H9 (cell line): ENCODE measurements around the gene DCDC2C. TPM values are rescaled to one million over a fixed set of nuclear protein-coding genes. Genes with fewer than 3 reads are reported as not detected.

Source experiments
- DNase-seq: peaks from one replicate; pipeline ENCODE4 v3.0.0-alpha.2; 2017
- H2AFZ ChIP-seq: one replicate; pipeline ENCODE4 v1.6.1; 2013; ENCODE audit warnings: mild to moderate bottlenecking, low read length, control low read depth, moderate library complexity
- H2AK5ac ChIP-seq: 2 replicates; pipeline ENCODE4 v1.6.1; 2013; ENCODE audit warnings: low read length, control low read depth, mixed read lengths; ENCODE audit not compliant: insufficient read length
- H2BK120ac ChIP-seq: one replicate; pipeline ENCODE4 v1.6.1; 2013; ENCODE audit warnings: low read depth, mild to moderate bottlenecking, low read length, control low read depth, inconsistent platforms; ENCODE audit not compliant: poor library complexity, severe bottlenecking
- H2BK12ac ChIP-seq: 2 replicates; pipeline ENCODE4 v1.6.1; 2013; ENCODE audit warnings: low read length, control low read depth, mixed read lengths, low read depth; ENCODE audit not compliant: insufficient read length
- H2BK15ac ChIP-seq: 2 replicates; pipeline ENCODE4 v1.6.1; 2013; ENCODE audit warnings: low read depth, low read length, control low read depth
- H2BK20ac ChIP-seq: one replicate; pipeline ENCODE4 v1.6.1; 2013; ENCODE audit warnings: low read depth, mild to moderate bottlenecking, low read length, control low read depth, inconsistent platforms; ENCODE audit not compliant: poor library complexity, severe bottlenecking
- H2BK5ac ChIP-seq: 2 replicates; pipeline ENCODE4 v1.6.1; 2013; ENCODE audit warnings: low read length, control low read depth, mixed read lengths; ENCODE audit not compliant: insufficient read length
- H3K14ac ChIP-seq: 2 replicates; pipeline ENCODE4 v1.6.1; 2013; ENCODE audit warnings: low read length, control low read depth; ENCODE audit not compliant: insufficient read depth
- H3K18ac ChIP-seq: 2 replicates; pipeline ENCODE4 v1.6.1; 2013; ENCODE audit warnings: low read depth, mild to moderate bottlenecking, mixed read lengths, low read length, control low read depth; ENCODE audit not compliant: insufficient read length
- H3K23ac ChIP-seq: 2 replicates; pipeline ENCODE4 v1.6.1; 2013; ENCODE audit warnings: low read length, control low read depth, mixed read lengths, low read depth; ENCODE audit not compliant: insufficient read length
- H3K23me2 ChIP-seq: 2 replicates; pipeline ENCODE4 v1.6.1; 2013; ENCODE audit warnings: low read depth, mild to moderate bottlenecking, mixed read lengths, low read length, control low read depth; ENCODE audit not compliant: insufficient read length, poor library complexity, severe bottlenecking
- H3K27ac ChIP-seq: 2 replicates; pipeline ENCODE4 v1.5.1; 2013; ENCODE audit warnings: low read length, control low read depth, mixed read lengths, low read depth; ENCODE audit not compliant: insufficient read length
- H3K27me3 ChIP-seq: 2 replicates; pipeline ENCODE4 v1.6.1; 2013; ENCODE audit warnings: low read length, control low read depth, inconsistent platforms; ENCODE audit not compliant: insufficient read depth
- H3K4ac ChIP-seq: 2 replicates; pipeline ENCODE4 v1.6.1; 2013; ENCODE audit warnings: low read depth, mild to moderate bottlenecking, control low read depth, inconsistent platforms, low read length, moderate library complexity
- H3K4me1 ChIP-seq: 2 replicates; pipeline ENCODE4 v1.6.1; 2013; ENCODE audit warnings: low read length, control low read depth, inconsistent platforms; ENCODE audit not compliant: insufficient read depth
- H3K4me2 ChIP-seq: 2 replicates; pipeline ENCODE4 v1.6.1; 2013; ENCODE audit warnings: low read length, control low read depth, mixed read lengths; ENCODE audit not compliant: insufficient read length, insufficient read depth
- H3K56ac ChIP-seq: 2 replicates; pipeline ENCODE4 v1.6.1; 2013; ENCODE audit warnings: low read depth, mild to moderate bottlenecking, mixed read lengths, low read length, control low read depth; ENCODE audit not compliant: insufficient read length
- H3K79me1 ChIP-seq: 2 replicates; pipeline ENCODE4 v1.6.1; 2013; ENCODE audit warnings: low read depth, mild to moderate bottlenecking, moderate library complexity, low read length, control low read depth, inconsistent platforms; ENCODE audit not compliant: insufficient read depth, poor library complexity, severe bottlenecking
- H3K79me2 ChIP-seq: 2 replicates; pipeline ENCODE4 v1.6.1; 2013; ENCODE audit warnings: low read length, control low read depth, inconsistent platforms; ENCODE audit not compliant: insufficient read depth
- H3K9ac ChIP-seq: 2 replicates; pipeline ENCODE4 v1.6.1; 2013; ENCODE audit warnings: low read length, control low read depth, mixed read lengths; ENCODE audit not compliant: insufficient read length; ENCODE audit errors: extremely low read depth
- H3K9me3 ChIP-seq: one replicate; pipeline ENCODE4 v1.6.1; 2013; ENCODE audit warnings: low read depth, low read length, inconsistent platforms; ENCODE audit not compliant: control insufficient read depth
- H3T11ph ChIP-seq: one replicate; pipeline ENCODE4 v1.6.1; 2013; ENCODE audit warnings: mild to moderate bottlenecking, low read length, control low read depth, inconsistent platforms
- H4K20me1 ChIP-seq: one replicate; pipeline ENCODE4 v1.6.1; 2013; ENCODE audit not compliant: control insufficient read depth, insufficient read length, insufficient read depth
- H4K5ac ChIP-seq: 2 replicates; pipeline ENCODE4 v1.6.1; 2013; ENCODE audit warnings: low read depth, mild to moderate bottlenecking, mixed read lengths, low read length, control low read depth; ENCODE audit not compliant: insufficient read length
- H4K8ac ChIP-seq: replicated peaks from 2 replicates; pipeline ENCODE4 v1.6.1; 2013; ENCODE audit warnings: low read length, control low read depth, mixed read lengths, low read depth; ENCODE audit not compliant: insufficient read length
- H4K91ac ChIP-seq: 2 replicates; pipeline ENCODE4 v1.6.1; 2013; ENCODE audit warnings: low read depth, mild to moderate bottlenecking, moderate library complexity, mixed read lengths, low read length, control low read depth; ENCODE audit not compliant: insufficient read length
- H3K27ac Mint-ChIP-seq, 3 experiments: 2 replicates in 2 of 3; 3 replicates in 1 of 3; pipeline ENCODE4 v1.8.0; 2020 to 2021; ENCODE audit warnings: mixed read lengths in 3 of 3, mild to moderate bottlenecking in 1 of 3, moderate library complexity in 1 of 3
- H3K27me3 Mint-ChIP-seq: 2 replicates; pipeline ENCODE4 v1.8.0; 2021; ENCODE audit warnings: low read depth, mild to moderate bottlenecking, moderate library complexity, mixed read lengths
- H3K36me3 Mint-ChIP-seq, 3 experiments: 2 replicates in 2 of 3; 3 replicates in 1 of 3; pipeline ENCODE4 v1.8.0; 2020 to 2021; ENCODE audit warnings: low read depth in 3 of 3, mixed read lengths in 3 of 3; ENCODE audit not compliant: insufficient read depth in 1 of 3
- H3K4me1 Mint-ChIP-seq, 2 experiments: 2 replicates each; pipeline ENCODE4 v1.8.0; 2020; ENCODE audit warnings: mixed read lengths in 2 of 2
- H3K4me3 Mint-ChIP-seq, 2 experiments: 2 replicates in 1 of 2; 3 replicates in 1 of 2; pipeline ENCODE4 v1.8.0; 2020 to 2021; ENCODE audit warnings: mild to moderate bottlenecking in 2 of 2, mixed read lengths in 2 of 2, moderate library complexity in 1 of 2
- H3K9me3 Mint-ChIP-seq, 2 experiments: 2 replicates in 1 of 2; 3 replicates in 1 of 2; pipeline ENCODE4 v1.8.0; 2020; ENCODE audit warnings: mild to moderate bottlenecking in 2 of 2, mixed read lengths in 2 of 2, moderate library complexity in 1 of 2
- CTCF ChIP-seq: fragments of 200-600 bp; sonication (generic); conservative IDR thresholded peaks from 3 replicates; pipeline ENCODE4 v1.8.0; 2021; ENCODE audit warnings: antibody characterized with exemption, mild to moderate bottlenecking
- total RNA-seq: library from RNA; stranded (reverse); gene quantifications from 2 replicates; pipeline ENCODE4 v1.2.1, GENCODE V29; 2021

DCDC2C gene
- total RNA-seq, 1 experiment from 2014 or later, result not detected

- no peaks in the 10 kb centered on the region for H3K4me1 ChIP-seq
Measured at GRCh38 chr2:3692375-3692774, 11.0 kb upstream of the DCDC2C start.

More at GRCh38 chr2:3692375-3692774, 11.0 kb upstream of the DCDC2C start:
- Histone ChIP-seq H2BK20ac (no peak overlapping the region), H2BK5ac (no peak overlapping the region), H3K79me2 (no peaks in the 10 kb centered on the region), H4K20me1 (no peaks in the 10 kb centered on the region), H4K5ac (no peak overlapping the region), H3K4me2 (no peak overlapping the region), H3K18ac (no peak overlapping the region), H3K27me3 (no peaks in the 10 kb centered on the region), H3K14ac (no peak overlapping the region), H3T11ph (no peak overlapping the region), H3K23ac (no peak overlapping the region), H2BK120ac (no peak overlapping the region), H3K9ac (no peak overlapping the region), H3K23me2 (no peaks in the 10 kb centered on the region), H2AK5ac (no peak overlapping the region), H3K27ac (no peak overlapping the region), H2BK15ac (no peak overlapping the region), H2AFZ (no peak overlapping the region), H3K79me1 (no peaks in the 10 kb centered on the region), H3K9me3 (no peaks in the 10 kb centered on the region), H2BK12ac (no peak overlapping the region), H3K56ac (no peak overlapping the region), H3K4ac (no peak overlapping the region), H4K91ac (no peak overlapping the region), H4K8ac (no peak overlapping the region)
- Mint-ChIP-seq H3K27ac (no peak overlapping the region), H3K27me3 (peaks cover 7% of the 10 kb centered on the region), H3K4me1 (no peaks in the 10 kb centered on the region), H3K36me3 (peaks cover 0 to 8% (median 0%) of the 10 kb centered on the region in 3 experiments; a peak in 2 of 7 replicates), H3K4me3 (no peak overlapping the region), H3K9me3 (peaks cover 11 to 12% of the 10 kb centered on the region in 2 experiments)
- peak; percentile 76 for TF ChIP-seq CTCF
- no peak for DNase-seq
